Colon (tissue), 2 donors: ENCODE results near the gene CDH16.
"Not testable (repeated sequence)": the region's sequence is repeated elsewhere in the genome, so short reads cannot be mapped to it uniquely, and the experiment has no call there.

Experiments used
- FAIRE-seq: peaks from 2 replicates; lab custom pipeline; 2012; peaks lifted over from hg19 to GRCh38; lab: Jason Lieb, UNC
- donor health status: control.
- donor health status: control.

Gene CDH16

GRCh38 chr16:66918803-66919568, at the start of gene CDH16:
Gene CDH16, minus strand, starts transcription at chr16:66918885. Its CDS starts 820 bp downstream, at chr16:66918065.
- FAIRE-seq: no peak

- no peak for FAIRE-seq
Observed at GRCh38 chr16:66964049-66964448, 45.4 kb upstream of the CDH16 start.

- FAIRE-seq: no peak
Observed at GRCh38 chr16:66961914-66962313, 43.2 kb upstream of the CDH16 start.

GRCh38 chr16:66961065-66961744, 42.5 kb upstream of the CDH16 start, which contains the start of gene CES3:
Gene CES3, plus strand, starts transcription at chr16:66961266. Its CDS starts 42 bp downstream, at chr16:66961308.
- no peak for FAIRE-seq

- FAIRE-seq: no peak
Observed at GRCh38 chr16:66960270-66960669, 41.6 kb upstream of the CDH16 start.

GRCh38 chr16:66959704-66960161, 41.0 kb upstream of the CDH16 start:
- no peak for FAIRE-seq

- FAIRE-seq: no peak
Observed at GRCh38 chr16:66958857-66959703, 40.4 kb upstream of the CDH16 start.

GRCh38 chr16:66956154-66956457, 37.4 kb upstream of the CDH16 start:
- not testable (repeated sequence) for FAIRE-seq

- not testable (repeated sequence) for FAIRE-seq
Observed at GRCh38 chr16:66955363-66956153, 36.9 kb upstream of the CDH16 start.

- FAIRE-seq: no peak
Observed at GRCh38 chr16:66954097-66954659, 35.5 kb upstream of the CDH16 start.

GRCh38 chr16:66953462-66954096, 34.9 kb upstream of the CDH16 start:
- FAIRE-seq: no peak

- no peak for FAIRE-seq
Observed at GRCh38 chr16:66952430-66953110, 33.9 kb upstream of the CDH16 start.

- no peak for FAIRE-seq
Observed at GRCh38 chr16:66950971-66951790, 32.5 kb upstream of the CDH16 start.

- FAIRE-seq: no peak
Observed at GRCh38 chr16:66950437-66950836, 31.8 kb upstream of the CDH16 start.

- no peak for FAIRE-seq
Observed at GRCh38 chr16:66949472-66949871, 30.8 kb upstream of the CDH16 start.

- no peak for FAIRE-seq
Observed at GRCh38 chr16:66948837-66949225, 30.1 kb upstream of the CDH16 start.

GRCh38 chr16:66948134-66948836, 29.6 kb upstream of the CDH16 start:
- FAIRE-seq: no peak

- FAIRE-seq: no peak
Observed at GRCh38 chr16:66947302-66948065, 28.8 kb upstream of the CDH16 start.
